ENCODE data around the gene RIPOR3. TPM values are rescaled to one million over a fixed set of nuclear protein-coding genes. Genes with fewer than 3 reads are reported as not detected.
"Not testable (repeated sequence)": the region's sequence is repeated elsewhere in the genome, so short reads cannot be mapped to it uniquely, and the experiment has no call there.

RIPOR3 gene
- total RNA-seq, 1 donor from 2014 or later, result 0.31 TPM

- Mint-ChIP-seq H3K4me1 (ENCODE audit: low read depth) (peaks cover 24% of the 10 kb centered on the region), H3K9me3 (ENCODE audit: low read depth) (no peaks in the 10 kb centered on the region), H3K4me3 (ENCODE audit: low read depth) (no peak overlapping the region), H3K27me3 (no peaks in the 10 kb centered on the region), H3K36me3 (ENCODE audit: insufficient read depth) (no peaks in the 10 kb centered on the region), H3K27ac (no peak overlapping the region)
- TF ChIP-seq CTCF (IDR thresholded peaks at IDR 0.05; ENCODE audit: unreplicated experiment), result no peak
- DNase-seq (ENCODE audit: low spot score, unreplicated experiment), result no peak
Observed at GRCh38 chr20:50674138-50674825, 17.1 kb downstream of the RIPOR3 start.

- Mint-ChIP-seq H3K4me3 (ENCODE audit: low read depth) (no peak overlapping the region), H3K9me3 (ENCODE audit: low read depth) (no peaks in the 10 kb centered on the region), H3K36me3 (ENCODE audit: insufficient read depth) (no peaks in the 10 kb centered on the region), H3K27me3 (no peaks in the 10 kb centered on the region), H3K4me1 (ENCODE audit: low read depth) (peaks cover 27% of the 10 kb centered on the region), H3K27ac (peak overlapping the region; percentile 86)
- no peak for TF ChIP-seq CTCF (IDR thresholded peaks at IDR 0.05; ENCODE audit: unreplicated experiment)
- no peak for DNase-seq (ENCODE audit: low spot score, unreplicated experiment)
Observed at GRCh38 chr20:50673466-50674137, 17.7 kb downstream of the RIPOR3 start.

GRCh38 chr20:50673146-50673465, 18.2 kb downstream of the RIPOR3 start:
- TF ChIP-seq CTCF (IDR thresholded peaks at IDR 0.05; ENCODE audit: unreplicated experiment), result no peak
- DNase-seq (ENCODE audit: low spot score, unreplicated experiment), result no peak
- Mint-ChIP-seq H3K9me3 (ENCODE audit: low read depth) (no peaks in the 10 kb centered on the region), H3K4me3 (ENCODE audit: low read depth) (no peak overlapping the region), H3K36me3 (ENCODE audit: insufficient read depth) (no peaks in the 10 kb centered on the region), H3K27me3 (no peaks in the 10 kb centered on the region), H3K4me1 (ENCODE audit: low read depth) (peaks cover 25% of the 10 kb centered on the region), H3K27ac (peak overlapping the region; percentile 86)

GRCh38 chr20:50672400-50673145, 18.8 kb downstream of the RIPOR3 start:
- Mint-ChIP-seq H3K27ac (no peak overlapping the region), H3K4me1 (ENCODE audit: low read depth) (peaks cover 25% of the 10 kb centered on the region), H3K9me3 (ENCODE audit: low read depth) (no peaks in the 10 kb centered on the region), H3K27me3 (no peaks in the 10 kb centered on the region), H3K36me3 (ENCODE audit: insufficient read depth) (no peaks in the 10 kb centered on the region), H3K4me3 (ENCODE audit: low read depth) (no peak overlapping the region)
- no peak for TF ChIP-seq CTCF (IDR thresholded peaks at IDR 0.05; ENCODE audit: unreplicated experiment)
- no peak for DNase-seq (ENCODE audit: low spot score, unreplicated experiment)

GRCh38 chr20:50671626-50672025, 19.7 kb downstream of the RIPOR3 start:
- no peak overlapping the region for H3K4me3 Mint-ChIP-seq (ENCODE audit: low read depth)
- no peak for DNase-seq (ENCODE audit: low spot score, unreplicated experiment)
- no peaks in the 10 kb centered on the region for H3K27me3 Mint-ChIP-seq
- TF ChIP-seq CTCF (IDR thresholded peaks at IDR 0.05; ENCODE audit: unreplicated experiment), result no peak
- H3K4me1 Mint-ChIP-seq (ENCODE audit: low read depth), result peaks cover 28% of the 10 kb centered on the region
- no peaks in the 10 kb centered on the region for H3K36me3 Mint-ChIP-seq (ENCODE audit: insufficient read depth)
- H3K27ac Mint-ChIP-seq, result no peak overlapping the region
- no peaks in the 10 kb centered on the region for H3K9me3 Mint-ChIP-seq (ENCODE audit: low read depth)

GRCh38 chr20:50671010-50671409, 20.3 kb downstream of the RIPOR3 start:
- not testable (repeated sequence) for H3K9me3 Mint-ChIP-seq (ENCODE audit: low read depth); H3K4me3 Mint-ChIP-seq (ENCODE audit: low read depth); H3K36me3 Mint-ChIP-seq (ENCODE audit: insufficient read depth); H3K27me3 Mint-ChIP-seq; DNase-seq (ENCODE audit: low spot score, unreplicated experiment)
- H3K4me1 Mint-ChIP-seq (ENCODE audit: low read depth), result peaks cover 29% of the 10 kb centered on the region
- H3K27ac Mint-ChIP-seq, result peak overlapping the region; percentile 94

All from progenitor cell of endocrine pancreas (in vitro differentiated cells).